LNCaP clone FGC (cell line): ENCODE measurements around the gene USP47.

Experiments used
- DNase-seq: peaks from one replicate; pipeline ENCODE4 v3.0.0-alpha.2; 2011; ENCODE audit warnings: low read depth
- H3K4me3 ChIP-seq: 2 replicates; pipeline ENCODE4 v1.5.1; 2011; ENCODE audit warnings: mild to moderate bottlenecking, low read depth, low read length, control low read depth
- TF ChIP-seq, protein P1 (sequence below): IDR thresholded peaks from 2 replicates; pipeline ENCODE4 v1.5.1; 2012; ENCODE audit warnings: mild to moderate bottlenecking; ENCODE audit not compliant: control insufficient read depth, insufficient read depth; ENCODE audit errors: extremely low read depth

The USP47 gene

DNA sequence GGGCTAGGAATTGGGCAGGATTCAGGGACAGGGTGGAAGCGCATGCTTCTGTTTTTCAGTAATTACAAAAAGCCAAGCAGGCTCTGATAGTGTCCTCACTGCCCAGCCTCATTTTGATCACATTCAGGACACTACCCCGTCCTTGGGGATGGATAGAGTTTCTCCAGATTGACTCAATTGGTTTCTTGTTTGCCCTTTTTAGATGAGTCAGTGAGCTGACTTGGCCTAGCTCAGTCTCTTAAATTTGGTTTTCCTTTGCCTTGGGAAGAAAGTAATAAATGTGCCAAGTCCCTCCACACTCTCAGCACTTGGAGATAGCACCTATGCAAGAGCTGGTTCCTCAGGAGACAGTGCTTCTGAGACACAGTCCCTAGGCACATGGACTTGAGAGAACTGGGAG, 141.2 kb downstream of the USP47 start:
- TF ChIP-seq, protein P1, sequence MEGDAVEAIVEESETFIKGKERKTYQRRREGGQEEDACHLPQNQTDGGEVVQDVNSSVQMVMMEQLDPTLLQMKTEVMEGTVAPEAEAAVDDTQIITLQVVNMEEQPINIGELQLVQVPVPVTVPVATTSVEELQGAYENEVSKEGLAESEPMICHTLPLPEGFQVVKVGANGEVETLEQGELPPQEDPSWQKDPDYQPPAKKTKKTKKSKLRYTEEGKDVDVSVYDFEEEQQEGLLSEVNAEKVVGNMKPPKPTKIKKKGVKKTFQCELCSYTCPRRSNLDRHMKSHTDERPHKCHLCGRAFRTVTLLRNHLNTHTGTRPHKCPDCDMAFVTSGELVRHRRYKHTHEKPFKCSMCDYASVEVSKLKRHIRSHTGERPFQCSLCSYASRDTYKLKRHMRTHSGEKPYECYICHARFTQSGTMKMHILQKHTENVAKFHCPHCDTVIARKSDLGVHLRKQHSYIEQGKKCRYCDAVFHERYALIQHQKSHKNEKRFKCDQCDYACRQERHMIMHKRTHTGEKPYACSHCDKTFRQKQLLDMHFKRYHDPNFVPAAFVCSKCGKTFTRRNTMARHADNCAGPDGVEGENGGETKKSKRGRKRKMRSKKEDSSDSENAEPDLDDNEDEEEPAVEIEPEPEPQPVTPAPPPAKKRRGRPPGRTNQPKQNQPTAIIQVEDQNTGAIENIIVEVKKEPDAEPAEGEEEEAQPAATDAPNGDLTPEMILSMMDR = no peak
- no peak for DNase-seq
- H3K4me3 ChIP-seq = no peak overlapping the region

DNA sequence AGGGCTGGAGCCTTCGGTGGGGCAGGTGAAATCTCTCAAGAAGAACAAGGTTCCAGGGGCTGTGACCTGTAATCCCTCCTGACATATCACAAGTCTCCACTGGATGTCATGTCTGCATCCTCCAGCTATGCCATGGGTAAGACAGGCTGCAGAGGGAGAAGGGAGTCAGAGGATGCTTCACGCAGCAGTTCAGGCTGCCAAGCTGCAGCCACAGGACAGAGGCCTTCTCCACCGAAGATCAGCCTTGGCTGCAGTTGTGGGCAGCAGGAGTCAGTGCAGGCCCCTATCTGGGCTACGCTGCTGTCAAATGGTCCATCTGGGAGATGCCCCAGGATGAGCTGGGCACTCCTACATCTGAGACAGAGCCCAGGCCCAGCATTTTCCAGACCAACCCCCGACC, 141.7 kb downstream of the USP47 start:
- no peak for DNase-seq
- TF ChIP-seq, protein P1 = no peak
- H3K4me3 ChIP-seq = no peak overlapping the region

DNA sequence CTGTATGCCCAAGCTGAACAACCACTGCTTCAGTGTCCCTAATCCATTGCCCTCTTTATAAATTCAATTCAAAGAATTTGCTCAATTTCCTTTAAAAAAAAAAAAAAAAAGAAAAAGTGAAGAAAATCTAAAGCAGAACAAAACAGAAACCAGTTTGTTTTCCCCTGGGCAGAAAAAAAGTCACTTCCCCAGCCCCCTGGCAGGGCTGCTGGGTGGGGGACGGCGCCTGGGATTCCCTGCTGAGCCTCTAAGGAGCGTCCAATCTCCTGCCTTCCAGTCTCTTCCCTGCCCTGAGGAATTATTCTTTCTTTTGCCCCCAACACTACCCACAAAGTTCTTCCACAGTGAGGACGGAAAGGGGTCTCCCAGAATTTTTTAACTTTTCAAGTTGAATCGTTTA, 142.8 kb downstream of the USP47 start:
- H3K4me3 ChIP-seq = no peak overlapping the region
- TF ChIP-seq, protein P1 = no peak
- DNase-seq = no peak

DNA sequence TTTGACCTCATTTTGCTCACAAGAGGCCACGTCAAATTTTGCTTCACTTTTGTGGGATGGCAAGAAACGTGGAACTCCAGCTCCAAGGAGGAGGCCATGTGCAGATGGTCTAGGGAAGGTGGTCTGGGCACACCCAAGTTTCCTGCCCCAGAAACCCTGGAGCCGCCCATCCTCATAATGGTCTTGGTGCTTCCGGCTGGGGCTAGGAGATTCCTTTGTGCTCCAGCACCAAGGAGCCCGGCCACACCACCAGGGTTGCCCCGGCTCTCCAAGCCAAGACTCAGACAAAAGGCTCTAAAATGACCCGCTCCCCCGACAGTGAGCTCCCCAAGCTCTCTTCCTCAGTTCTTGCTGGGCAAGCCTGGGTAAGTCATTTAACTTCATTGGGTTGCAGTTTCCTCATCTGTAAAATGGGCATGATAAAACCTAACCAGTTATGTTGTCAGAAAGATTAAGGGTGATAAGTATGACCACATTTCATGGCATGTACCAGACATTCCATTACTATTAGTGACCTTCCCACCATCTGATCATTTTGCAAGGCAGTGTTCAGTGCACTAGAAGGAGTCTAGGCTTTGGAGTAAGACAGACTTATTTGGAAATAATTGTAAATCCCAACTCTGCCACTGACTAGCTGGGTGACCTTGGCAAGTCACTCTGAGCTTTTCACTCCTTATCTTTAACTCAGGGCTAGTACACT, 143.4 kb downstream of the USP47 start:
- DNase-seq = no peak
- H3K4me3 ChIP-seq = no peak overlapping the region
- TF ChIP-seq, protein P1 = no peak

DNA sequence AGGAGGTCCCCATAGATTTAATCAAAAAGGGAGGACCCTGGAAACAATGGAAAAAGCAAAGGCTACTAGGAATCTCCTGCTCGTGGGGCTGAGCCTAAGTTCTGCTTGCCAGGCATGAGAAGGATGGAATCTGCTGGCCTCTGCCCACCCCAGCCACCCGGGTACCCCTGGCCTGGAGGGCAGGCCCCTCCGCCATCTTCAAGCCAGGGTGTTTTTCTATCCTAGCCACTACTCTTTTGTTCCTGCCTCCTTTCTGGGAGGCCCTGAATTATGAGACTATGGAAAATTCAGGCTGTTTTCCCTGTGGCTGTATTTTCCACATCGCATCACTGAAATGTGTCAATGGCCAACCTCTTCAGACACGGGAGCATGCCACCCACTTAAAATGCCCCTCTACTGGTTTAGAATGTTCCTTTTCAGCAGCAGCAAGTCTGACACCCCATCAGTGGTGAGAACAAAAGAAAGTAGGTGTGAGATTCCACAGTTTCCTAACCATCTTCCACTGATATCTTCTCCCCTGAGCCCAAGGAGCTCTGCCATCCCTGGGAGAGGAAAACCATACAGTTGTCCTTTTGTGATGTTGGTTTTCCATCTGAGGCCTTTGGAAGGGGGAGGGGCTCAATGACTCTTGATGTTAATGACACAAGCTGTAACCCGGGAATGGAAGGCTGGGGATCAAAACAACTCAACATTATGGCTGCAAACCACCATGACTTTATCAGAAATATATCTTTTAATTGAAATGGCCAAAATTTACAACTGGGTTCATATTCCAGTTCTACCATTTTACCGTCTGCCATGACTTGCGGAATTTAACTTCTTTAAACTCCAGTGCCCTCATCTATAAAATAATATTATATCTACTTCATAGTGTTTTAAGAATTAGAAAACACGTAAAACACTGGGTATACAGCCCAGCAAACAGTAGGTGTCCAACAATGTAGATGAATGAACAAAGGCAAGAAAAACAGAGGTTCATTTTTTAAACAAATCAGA, 144.5 kb downstream of the USP47 start:
- DNase-seq = no peak
- TF ChIP-seq, protein P1 = no peak
- no peak overlapping the region for H3K4me3 ChIP-seq

DNA sequence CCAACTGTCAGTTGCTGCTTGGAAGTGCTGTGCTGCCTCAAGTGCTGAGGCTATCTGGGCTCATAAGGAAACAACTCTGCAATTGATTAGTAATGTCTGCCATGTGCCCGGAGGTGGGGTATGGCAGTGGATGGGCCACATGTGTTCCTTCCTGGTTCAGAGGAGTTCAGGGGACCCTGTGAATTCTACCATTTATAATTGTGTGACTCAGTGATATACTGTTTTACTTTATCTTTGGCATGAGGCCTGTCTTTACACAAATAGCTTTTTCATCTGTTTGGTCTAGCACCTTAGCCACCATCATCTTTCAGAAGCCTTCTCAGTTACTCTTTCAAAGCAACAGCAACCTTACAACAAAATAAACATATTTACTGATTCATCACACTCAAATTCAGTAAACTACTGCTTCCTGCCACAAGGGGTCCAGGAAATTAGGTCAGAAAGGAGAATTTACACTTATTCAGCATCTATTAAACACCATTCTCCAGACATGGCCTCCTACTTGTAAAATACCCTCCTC, 145.8 kb downstream of the USP47 start:
- DNase-seq = no peak
- H3K4me3 ChIP-seq = no peak overlapping the region
- TF ChIP-seq, protein P1 = no peak
